Activated CD4-positive, alpha-beta T cell treated with anti-CD3 and anti-CD28 coated beads, Interleukin-2, amount 10 ng/mL, durations not matched to agents 24 days and 14 days (primary cell): Measurements from ENCODE around the gene GCLM. TPM values are rescaled to one million over a fixed set of nuclear protein-coding genes. Genes with fewer than 3 reads are reported as not detected.
"Not testable (repeated sequence)": the region's sequence is repeated elsewhere in the genome, so short reads cannot be mapped to it uniquely, and the experiment has no call there.

Experiments
- DNase-seq: peaks from one replicate; pipeline ENCODE4 v3.0.0; 2022
- H3K27ac Mint-ChIP-seq: one replicate; pipeline ENCODE4 v1.8.0; 2022; ENCODE audit warnings: mild to moderate bottlenecking, mixed read lengths
- H3K27me3 Mint-ChIP-seq: one replicate; pipeline ENCODE4 v1.8.0; 2022; ENCODE audit warnings: mixed read lengths
- H3K36me3 Mint-ChIP-seq: one replicate; pipeline ENCODE4 v1.8.0; 2022; ENCODE audit warnings: low read depth, mild to moderate bottlenecking, mixed read lengths
- H3K4me1 Mint-ChIP-seq: one replicate; pipeline ENCODE4 v1.8.0; 2021; ENCODE audit warnings: mixed read lengths
- H3K4me3 Mint-ChIP-seq: one replicate; pipeline ENCODE4 v1.8.0; 2022; ENCODE audit warnings: mild to moderate bottlenecking, moderate library complexity, mixed read lengths
- H3K9me3 Mint-ChIP-seq: one replicate; pipeline ENCODE4 v1.8.0; 2021; ENCODE audit warnings: mixed read lengths
- intact Hi-C: fragments of 100-400 bp; cut with micrococcal nuclease; formaldehyde crosslinking; loops from one replicate; pipeline ENCODE4 v1.15.1; 2023
- total RNA-seq: library from RNA; stranded (reverse); gene quantifications from 2 replicates; pipeline ENCODE4 v1.2.3, GENCODE V29; 2022

GCLM gene
- 20.9 and 22.4 TPM in 2 replicates for total RNA-seq

- DNase-seq = peak; percentile 97
- Mint-ChIP-seq H3K27ac (peak within 1 kb of the TSS; percentile 93), H3K4me1 (peaks cover 29% of the 10 kb centered on the region), H3K27me3 (peaks cover 20% of the 10 kb centered on the region), H3K4me3 (peak within 1 kb of the TSS; percentile 87), H3K9me3 (peaks cover 9% of the 10 kb centered on the region), H3K36me3 (peaks cover 2% of the 10 kb centered on the region)
- intact Hi-C loops = loop anchor here (1.0 to 10.0 kb wide), 4 partner anchors 30 to 1077 kb away; partner anchors contain the start of genes ABCD3, DNTTIP2 and RPL5
Measured at GRCh38 chr1:93909146-93910050, at the start of gene GCLM. TSS of gene GCLM (minus strand) at chr1:93909430. CDS start at chr1:93909163, 267 bp downstream.

- peaks cover 3% of the 10 kb centered on the region for H3K27me3 Mint-ChIP-seq
- H3K36me3 Mint-ChIP-seq = no peaks in the 10 kb centered on the region
- no peak overlapping the region for H3K4me3 Mint-ChIP-seq
- H3K9me3 Mint-ChIP-seq = peaks cover 18% of the 10 kb centered on the region
- H3K27ac Mint-ChIP-seq = no peak overlapping the region
- no peak for DNase-seq
- intact Hi-C loops = no loop called here
- H3K4me1 Mint-ChIP-seq = no peaks in the 10 kb centered on the region
Measured at GRCh38 chr1:93958726-93959100, 49.5 kb upstream of the GCLM start.

DNA sequence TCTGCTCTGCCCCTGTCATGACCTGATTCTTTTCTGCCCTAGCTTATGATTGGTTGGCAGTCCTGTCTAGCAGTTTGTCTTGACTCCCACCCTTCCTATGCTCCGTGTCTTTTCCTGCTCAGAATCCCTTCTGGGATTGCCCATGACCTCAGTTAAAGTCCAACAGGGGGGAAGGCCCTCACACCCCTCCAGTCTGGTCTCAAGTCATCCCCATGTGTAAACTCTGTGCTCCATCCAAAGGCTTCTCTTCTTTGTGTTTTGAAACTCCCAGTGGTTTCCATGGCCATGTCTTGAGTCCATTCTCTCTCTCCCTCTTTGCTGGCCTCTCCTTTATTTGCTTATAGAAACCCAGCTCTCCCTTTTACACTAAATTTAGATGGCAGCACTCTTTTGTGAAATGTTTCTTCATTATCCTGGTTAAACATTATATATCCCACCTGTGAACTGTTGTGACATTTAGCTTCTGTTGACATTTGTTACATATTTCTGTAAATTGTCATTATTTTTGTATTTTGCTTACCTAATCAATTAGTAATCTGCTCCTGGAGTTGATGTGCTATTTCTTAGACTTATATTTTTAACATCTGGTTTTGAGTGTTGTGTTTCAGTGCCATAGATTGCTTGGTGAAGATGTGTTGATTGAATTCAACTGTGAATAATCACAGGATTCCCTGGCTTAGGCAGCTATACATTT, 48.9 kb upstream of the GCLM start:
- H3K4me1 Mint-ChIP-seq = no peaks in the 10 kb centered on the region
- H3K27me3 Mint-ChIP-seq = peaks cover 3% of the 10 kb centered on the region
- H3K27ac Mint-ChIP-seq = no peak overlapping the region

GRCh38 chr1:93955765-93956164, 46.5 kb upstream of the GCLM start:
- no peak overlapping the region for H3K4me3 Mint-ChIP-seq
- H3K4me1 Mint-ChIP-seq = no peaks in the 10 kb centered on the region
- peaks cover 3% of the 10 kb centered on the region for H3K27me3 Mint-ChIP-seq
- no peak for DNase-seq
- intact Hi-C loops = no loop called here
- H3K9me3 Mint-ChIP-seq = peaks cover 28% of the 10 kb centered on the region
- H3K27ac Mint-ChIP-seq = no peak overlapping the region
- H3K36me3 Mint-ChIP-seq = no peaks in the 10 kb centered on the region

More for the DNA sequence above, 48.9 kb upstream of the GCLM start:
- H3K9me3 Mint-ChIP-seq = peaks cover 18% of the 10 kb centered on the region
- no peaks in the 10 kb centered on the region for H3K36me3 Mint-ChIP-seq
- no peak overlapping the region for H3K4me3 Mint-ChIP-seq
- no peak for DNase-seq
- intact Hi-C loops = no loop called here

- not testable (repeated sequence) for H3K27ac Mint-ChIP-seq, H3K4me3 Mint-ChIP-seq, DNase-seq
Measured at GRCh38 chr1:93947002-93947686, 37.9 kb upstream of the GCLM start.

DNA sequence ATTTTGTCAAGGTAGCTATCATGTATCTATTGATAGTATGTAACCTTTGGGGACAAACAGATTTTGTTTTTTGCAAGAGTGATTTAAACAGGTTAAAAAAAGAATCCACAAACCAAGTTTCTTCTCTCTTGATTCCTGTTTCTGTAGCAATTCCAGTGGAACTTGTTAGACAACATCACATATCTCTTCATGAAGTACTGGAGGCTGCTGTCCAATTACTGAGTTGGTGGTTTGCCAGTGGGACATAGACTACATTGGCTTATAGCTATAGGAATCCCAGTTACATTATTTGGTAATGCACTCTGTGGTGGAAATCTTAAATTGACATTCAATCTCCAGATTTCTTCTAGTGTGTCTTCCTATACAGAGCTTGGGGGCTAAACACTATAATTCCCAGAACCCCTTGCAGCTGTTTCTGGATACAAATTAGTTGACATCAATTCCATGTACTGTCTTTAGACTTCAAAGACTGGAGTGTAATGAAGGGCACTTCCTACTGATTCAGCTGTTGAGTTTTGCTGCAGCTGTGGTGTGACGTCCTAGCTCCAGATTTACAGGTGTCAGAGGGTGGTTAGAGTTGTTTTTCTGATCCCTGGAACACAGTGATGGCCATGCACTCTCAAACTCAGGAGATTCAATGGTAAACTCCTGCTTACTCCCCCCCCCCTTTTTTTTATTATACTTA, 29.4 kb upstream of the GCLM start:
- Mint-ChIP-seq H3K4me1 (no peaks in the 10 kb centered on the region), H3K36me3 (no peaks in the 10 kb centered on the region), H3K9me3 (peaks cover 7% of the 10 kb centered on the region), H3K27me3 (peaks cover 13% of the 10 kb centered on the region), H3K4me3 (no peak overlapping the region), H3K27ac (no peak overlapping the region)
- DNase-seq = no peak
- intact Hi-C loops = no loop called here

More at GRCh38 chr1:93947002-93947686, 37.9 kb upstream of the GCLM start:
- H3K27me3 Mint-ChIP-seq, H3K36me3 Mint-ChIP-seq, H3K4me1 Mint-ChIP-seq, intact Hi-C loops: not testable (repeated sequence)
- peaks cover 18% of the 10 kb centered on the region for H3K9me3 Mint-ChIP-seq

- Mint-ChIP-seq H3K9me3 (peaks cover 7% of the 10 kb centered on the region), H3K27ac (no peak overlapping the region), H3K4me3 (no peak overlapping the region), H3K4me1 (no peaks in the 10 kb centered on the region), H3K36me3 (no peaks in the 10 kb centered on the region), H3K27me3 (peaks cover 13% of the 10 kb centered on the region)
- DNase-seq = no peak
- intact Hi-C loops = no loop called here
Measured at GRCh38 chr1:93937997-93938396, 28.8 kb upstream of the GCLM start.

DNA sequence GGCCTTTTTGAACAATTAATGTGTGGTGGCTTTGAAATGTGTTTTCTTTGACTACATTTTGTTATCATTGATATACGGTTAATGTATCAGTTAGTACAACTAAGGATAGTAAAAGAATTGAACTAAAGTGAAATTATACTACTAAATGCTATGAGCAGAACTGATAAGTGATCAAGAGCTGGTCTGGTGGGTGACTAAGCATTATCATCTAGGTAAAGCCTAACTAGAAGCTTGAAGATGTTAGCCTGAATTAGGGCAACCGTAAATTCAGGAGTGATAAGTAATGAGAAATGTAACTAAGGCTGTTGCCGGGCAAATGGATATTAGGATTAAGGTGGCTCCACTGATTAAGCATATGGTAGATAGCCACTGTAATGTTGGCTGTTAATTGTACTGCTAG, 16.0 kb upstream of the GCLM start:
- Mint-ChIP-seq H3K27me3 (peaks cover 12% of the 10 kb centered on the region), H3K4me1 (peaks cover 3% of the 10 kb centered on the region), H3K9me3 (peaks cover 3% of the 10 kb centered on the region), H3K4me3 (no peak overlapping the region), H3K27ac (no peak overlapping the region), H3K36me3 (no peaks in the 10 kb centered on the region)
- intact Hi-C loops = no loop called here
- no peak for DNase-seq

DNA sequence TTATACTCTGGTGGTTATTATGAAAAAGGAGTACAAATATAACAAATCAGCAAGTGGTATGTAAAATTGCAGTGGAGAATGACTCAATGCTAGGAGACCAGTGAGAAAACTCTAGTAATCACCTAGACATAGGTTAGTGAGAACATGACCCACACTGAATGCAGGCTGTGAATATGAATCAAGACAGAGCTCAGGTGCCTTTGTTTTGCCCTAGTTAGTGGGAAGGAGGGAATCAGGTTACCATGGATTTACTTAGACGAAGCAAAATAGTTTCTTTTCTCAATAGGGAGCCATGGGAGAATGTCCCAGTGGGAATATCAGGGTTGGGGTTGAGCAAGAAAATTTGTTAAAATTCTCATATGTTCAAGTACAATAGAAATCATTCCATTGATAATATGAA, 10.6 kb upstream of the GCLM start:
- Mint-ChIP-seq H3K27ac (no peak overlapping the region), H3K4me1 (no peaks in the 10 kb centered on the region), H3K9me3 (no peaks in the 10 kb centered on the region), H3K27me3 (peaks cover 10% of the 10 kb centered on the region), H3K36me3 (no peaks in the 10 kb centered on the region), H3K4me3 (no peak overlapping the region)
- no peak for DNase-seq
- intact Hi-C loops = no loop called here

GRCh38 chr1:93917302-93917701, 8.1 kb upstream of the GCLM start:
- no peaks in the 10 kb centered on the region for H3K4me1 Mint-ChIP-seq
- H3K27me3 Mint-ChIP-seq = peaks cover 24% of the 10 kb centered on the region
- H3K4me3 Mint-ChIP-seq = no peak overlapping the region
- H3K36me3 Mint-ChIP-seq = no peaks in the 10 kb centered on the region
- DNase-seq = peak; percentile 12
- no peak overlapping the region for H3K27ac Mint-ChIP-seq
- intact Hi-C loops = no loop called here
- H3K9me3 Mint-ChIP-seq = peaks cover 4% of the 10 kb centered on the region

GRCh38 chr1:93910880-93911279, 1.6 kb upstream of the GCLM start:
- intact Hi-C loops, H3K4me3 Mint-ChIP-seq, H3K9me3 Mint-ChIP-seq, H3K36me3 Mint-ChIP-seq, H3K27ac Mint-ChIP-seq: not testable (repeated sequence)
- peaks cover 25% of the 10 kb centered on the region for H3K27me3 Mint-ChIP-seq
- H3K4me1 Mint-ChIP-seq = peaks cover 22% of the 10 kb centered on the region
- DNase-seq = peak; percentile 41

DNA sequence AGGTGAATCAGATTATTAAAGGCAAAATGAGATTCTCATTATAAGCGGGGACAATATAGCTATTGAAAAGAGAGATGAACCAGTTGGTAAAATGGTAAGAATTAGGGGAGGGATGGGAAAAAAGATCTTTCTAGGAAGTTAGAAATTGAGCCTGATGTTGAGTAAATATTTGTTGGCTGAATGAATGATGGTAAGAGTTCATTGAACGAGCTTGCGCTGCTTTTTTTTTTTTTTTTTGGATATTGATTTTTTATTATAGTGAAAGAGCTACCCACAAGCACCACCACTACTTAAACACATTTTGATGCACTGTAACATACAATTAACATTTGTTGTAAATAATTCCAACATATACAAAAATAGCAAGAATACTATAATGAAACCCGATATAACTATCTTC, 1.1 kb upstream of the GCLM start:
- DNase-seq = no peak
- H3K4me1 Mint-ChIP-seq = peaks cover 24% of the 10 kb centered on the region
- H3K27me3 Mint-ChIP-seq = peaks cover 25% of the 10 kb centered on the region
- H3K4me3 Mint-ChIP-seq = peak overlapping the region; percentile 78
- H3K9me3 Mint-ChIP-seq = peaks cover 9% of the 10 kb centered on the region
- peaks cover 2% of the 10 kb centered on the region for H3K36me3 Mint-ChIP-seq
- H3K27ac Mint-ChIP-seq = peak overlapping the region; percentile 81
- intact Hi-C loops = no loop called here

GRCh38 chr1:93908394-93909145, 660 bp downstream of the GCLM start:
- peak; percentile 86 for DNase-seq
- peaks cover 6% of the 10 kb centered on the region for H3K36me3 Mint-ChIP-seq
- peak overlapping the region; percentile 93 for H3K27ac Mint-ChIP-seq
- H3K4me3 Mint-ChIP-seq = peak overlapping the region; percentile 87
- H3K27me3 Mint-ChIP-seq = peaks cover 16% of the 10 kb centered on the region
- intact Hi-C loops = loop anchor here (1.0 to 10.0 kb wide), 4 partner anchors 29 to 1076 kb away; partner anchors contain the start of genes ABCD3, DNTTIP2 and RPL5
- peaks cover 34% of the 10 kb centered on the region for H3K4me1 Mint-ChIP-seq
- peaks cover 7% of the 10 kb centered on the region for H3K9me3 Mint-ChIP-seq
